Astrocyte (in vitro differentiated cells and primary cell): Measurements from ENCODE around the gene ITPR2.

Source experiments
- EZH2 ChIP-seq: IDR thresholded peaks from 2 replicates; pipeline ENCODE4 v1.6.1; 2012; ENCODE audit warnings: mild to moderate bottlenecking, low read length, inconsistent platforms; ENCODE audit not compliant: insufficient read depth
- TF ChIP-seq, protein P1 (sequence below): IDR thresholded peaks from 2 replicates; pipeline ENCODE4 v1.5.1; 2011; ENCODE audit warnings: low read depth, mild to moderate bottlenecking, inconsistent platforms, low read length, moderate library complexity; ENCODE audit not compliant: insufficient read depth

GRCh38 chr12:26434299-26435068 is 398.5 kb downstream of the ITPR2 start:
- TF ChIP-seq EZH2: no peak
- TF ChIP-seq, protein P1, sequence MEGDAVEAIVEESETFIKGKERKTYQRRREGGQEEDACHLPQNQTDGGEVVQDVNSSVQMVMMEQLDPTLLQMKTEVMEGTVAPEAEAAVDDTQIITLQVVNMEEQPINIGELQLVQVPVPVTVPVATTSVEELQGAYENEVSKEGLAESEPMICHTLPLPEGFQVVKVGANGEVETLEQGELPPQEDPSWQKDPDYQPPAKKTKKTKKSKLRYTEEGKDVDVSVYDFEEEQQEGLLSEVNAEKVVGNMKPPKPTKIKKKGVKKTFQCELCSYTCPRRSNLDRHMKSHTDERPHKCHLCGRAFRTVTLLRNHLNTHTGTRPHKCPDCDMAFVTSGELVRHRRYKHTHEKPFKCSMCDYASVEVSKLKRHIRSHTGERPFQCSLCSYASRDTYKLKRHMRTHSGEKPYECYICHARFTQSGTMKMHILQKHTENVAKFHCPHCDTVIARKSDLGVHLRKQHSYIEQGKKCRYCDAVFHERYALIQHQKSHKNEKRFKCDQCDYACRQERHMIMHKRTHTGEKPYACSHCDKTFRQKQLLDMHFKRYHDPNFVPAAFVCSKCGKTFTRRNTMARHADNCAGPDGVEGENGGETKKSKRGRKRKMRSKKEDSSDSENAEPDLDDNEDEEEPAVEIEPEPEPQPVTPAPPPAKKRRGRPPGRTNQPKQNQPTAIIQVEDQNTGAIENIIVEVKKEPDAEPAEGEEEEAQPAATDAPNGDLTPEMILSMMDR: peak; percentile 74
